ENCODE data around the gene GP1BA.
A peak's percentile ranks its signal among the peaks of the same experiment; 100 is the strongest.

Gene GP1BA

DNA sequence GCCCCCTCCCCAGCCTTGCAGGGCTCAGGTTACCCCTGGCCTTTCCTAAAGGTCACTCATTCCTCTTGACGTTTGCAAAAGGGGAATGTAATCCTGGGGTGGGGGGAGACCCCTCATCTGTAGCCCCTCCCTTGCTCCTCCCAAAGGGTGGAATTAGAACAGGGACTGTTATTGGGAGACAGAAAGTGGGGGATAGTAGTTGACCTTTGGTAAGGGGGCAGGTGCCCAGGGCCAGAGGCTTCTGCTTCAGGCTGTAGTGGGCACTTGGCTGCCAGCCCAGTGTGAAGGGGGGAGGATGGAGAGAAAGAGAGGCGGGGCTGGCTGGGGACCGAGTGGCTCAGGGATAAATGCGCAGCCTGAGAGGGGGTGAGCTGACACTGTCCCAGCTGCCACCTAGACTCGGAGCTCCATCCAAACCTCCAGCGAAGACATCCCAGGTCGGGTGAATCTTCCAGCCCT, 18.7 kb downstream of the GP1BA start, which contains the start of gene ENO3:
TSS of gene ENO3 (plus strand) at position 374 of the 459 bp plus-strand sequence. CDS start 711 bp downstream, outside the sequence.
- no peak for DNase-seq (ENCODE audit: low spot score)

DNA sequence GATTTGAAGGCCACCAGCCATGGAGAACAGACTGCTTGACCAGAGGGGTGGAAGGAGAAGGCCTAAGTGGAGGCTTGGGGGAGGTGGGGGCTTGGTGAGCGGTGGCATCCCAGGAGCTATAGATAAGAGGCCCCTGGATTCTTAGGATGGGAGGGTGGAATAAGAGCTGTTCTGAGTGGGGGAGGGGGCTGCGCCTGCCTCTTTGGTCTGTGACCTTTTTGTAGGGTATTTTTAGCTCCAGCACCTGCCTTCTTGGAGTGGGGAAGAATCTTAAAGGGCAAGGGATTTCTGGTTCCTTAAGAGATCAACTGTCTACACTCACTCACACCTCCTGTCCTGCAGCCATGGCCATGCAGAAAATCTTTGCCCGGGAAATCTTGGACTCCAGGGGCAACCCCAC, 19.4 kb downstream of the GP1BA start:
- no peak for DNase-seq (ENCODE audit: low spot score)

DNA sequence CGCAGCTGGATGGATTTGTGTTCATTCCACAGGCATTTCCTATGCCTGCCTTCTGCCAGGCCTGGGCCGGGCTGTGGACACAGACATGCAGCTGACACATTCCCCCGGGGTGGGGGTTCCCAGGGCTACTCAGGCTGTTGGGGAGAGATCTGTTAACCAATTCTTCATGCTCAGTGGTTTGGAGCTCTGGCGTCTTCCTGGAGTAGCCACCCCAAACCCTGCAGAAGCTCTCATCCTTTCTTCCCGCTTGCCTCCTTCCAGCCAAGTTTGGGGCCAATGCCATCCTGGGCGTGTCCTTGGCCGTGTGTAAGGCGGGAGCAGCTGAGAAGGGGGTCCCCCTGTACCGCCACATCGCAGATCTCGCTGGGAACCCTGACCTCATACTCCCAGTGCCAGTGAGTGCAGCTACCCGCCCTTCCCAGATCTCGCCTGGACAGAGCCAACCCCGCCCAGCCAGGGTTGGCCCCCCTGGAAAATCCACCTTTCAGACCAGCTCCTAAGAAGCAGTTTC, 21.4 kb downstream of the GP1BA start:
- no peak for DNase-seq (ENCODE audit: low spot score)

DNA sequence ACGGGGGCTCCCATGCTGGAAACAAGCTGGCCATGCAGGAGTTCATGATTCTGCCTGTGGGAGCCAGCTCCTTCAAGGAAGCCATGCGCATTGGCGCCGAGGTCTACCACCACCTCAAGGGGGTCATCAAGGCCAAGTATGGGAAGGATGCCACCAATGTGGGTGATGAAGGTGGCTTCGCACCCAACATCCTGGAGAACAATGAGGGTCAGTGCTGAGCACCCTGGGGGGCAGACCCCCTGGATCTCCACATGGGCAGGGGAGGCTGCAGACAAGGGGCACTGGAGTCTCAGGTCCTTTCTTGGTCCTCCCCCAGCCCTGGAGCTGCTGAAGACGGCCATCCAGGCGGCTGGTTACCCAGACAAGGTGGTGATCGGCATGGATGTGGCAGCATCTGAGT, 23.0 kb downstream of the GP1BA start:
- DNase-seq (ENCODE audit: low spot score), result no peak

DNA sequence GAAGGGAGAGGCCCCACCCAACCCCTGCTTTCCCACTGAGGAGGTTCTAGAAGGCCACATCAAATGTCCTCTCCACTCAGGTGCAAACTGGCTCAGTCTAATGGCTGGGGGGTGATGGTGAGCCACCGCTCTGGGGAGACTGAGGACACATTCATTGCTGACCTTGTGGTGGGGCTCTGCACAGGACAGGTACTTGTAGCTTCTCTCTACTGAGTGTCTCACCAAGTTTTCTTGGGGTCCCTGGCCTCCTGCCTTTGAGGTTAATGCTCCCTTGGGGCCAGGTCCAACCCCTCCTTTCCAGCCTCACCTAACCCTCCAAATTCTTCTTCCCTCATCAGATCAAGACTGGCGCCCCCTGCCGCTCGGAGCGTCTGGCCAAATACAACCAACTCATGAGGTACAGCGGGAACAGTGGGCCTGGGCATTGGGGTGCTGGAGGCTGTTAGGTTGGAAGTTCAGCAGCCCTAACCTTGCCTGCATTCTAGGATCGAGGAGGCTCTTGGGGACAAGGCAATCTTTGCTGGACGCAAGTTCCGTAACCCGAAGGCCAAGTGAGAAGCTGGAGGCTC, 24.5 kb downstream of the GP1BA start:
- DNase-seq (ENCODE audit: low spot score), result no peak

DNA sequence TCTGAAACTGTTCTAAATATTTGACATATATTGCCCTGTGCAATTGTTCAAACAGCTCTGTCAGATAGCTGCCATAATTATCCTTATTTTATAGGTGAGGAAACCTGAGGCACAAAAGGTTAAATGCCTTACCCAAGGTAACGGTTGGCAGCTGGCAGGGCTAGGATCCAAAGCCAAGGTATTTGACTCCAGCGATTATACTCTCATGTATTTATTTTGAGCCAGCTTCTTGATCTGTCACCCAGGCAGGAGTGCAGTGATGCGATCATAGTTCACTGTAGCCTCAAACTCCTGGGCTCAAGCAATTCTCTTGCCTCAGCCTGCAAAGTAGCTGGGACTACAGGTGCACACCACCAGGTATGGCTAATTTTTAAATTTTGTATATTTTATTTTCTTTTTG, 26.0 kb downstream of the GP1BA start:
- DNase-seq (ENCODE audit: low spot score), result no peak

DNA sequence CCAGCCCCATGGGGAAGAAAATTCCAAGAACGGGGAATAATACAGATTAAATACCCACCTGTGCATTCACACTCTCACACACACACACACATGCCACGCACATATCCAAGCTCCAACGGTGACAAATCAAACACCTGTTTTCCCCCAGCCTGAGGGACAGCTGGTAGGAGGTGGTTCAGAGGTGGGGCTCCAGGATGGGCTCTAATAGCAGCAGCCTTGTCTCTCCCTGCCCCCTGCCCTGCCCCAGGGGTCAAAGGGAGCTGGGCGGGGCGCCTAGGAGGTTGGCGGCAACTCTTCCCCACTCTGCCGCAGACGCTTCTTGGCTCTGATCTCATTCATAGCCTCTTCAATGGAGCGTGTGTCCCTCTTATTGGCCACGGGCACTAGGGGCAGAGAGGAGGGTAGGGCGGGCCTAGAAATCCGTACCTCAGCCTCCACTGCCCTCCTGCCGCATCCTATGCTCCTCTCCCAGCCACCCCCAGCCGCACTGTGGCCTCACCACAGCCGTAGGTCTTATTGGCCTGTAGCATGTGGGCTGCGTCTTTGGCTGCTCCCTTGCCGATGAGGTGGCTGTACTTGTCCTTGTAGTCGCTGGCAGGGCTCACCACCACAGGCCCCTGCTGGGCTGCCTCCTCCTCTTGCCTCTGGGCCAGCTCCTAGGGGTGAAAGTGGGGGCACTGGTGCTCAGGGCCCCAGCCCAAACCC, 27.3 kb downstream of the GP1BA start:
- no peak for DNase-seq (ENCODE audit: low spot score)

DNA sequence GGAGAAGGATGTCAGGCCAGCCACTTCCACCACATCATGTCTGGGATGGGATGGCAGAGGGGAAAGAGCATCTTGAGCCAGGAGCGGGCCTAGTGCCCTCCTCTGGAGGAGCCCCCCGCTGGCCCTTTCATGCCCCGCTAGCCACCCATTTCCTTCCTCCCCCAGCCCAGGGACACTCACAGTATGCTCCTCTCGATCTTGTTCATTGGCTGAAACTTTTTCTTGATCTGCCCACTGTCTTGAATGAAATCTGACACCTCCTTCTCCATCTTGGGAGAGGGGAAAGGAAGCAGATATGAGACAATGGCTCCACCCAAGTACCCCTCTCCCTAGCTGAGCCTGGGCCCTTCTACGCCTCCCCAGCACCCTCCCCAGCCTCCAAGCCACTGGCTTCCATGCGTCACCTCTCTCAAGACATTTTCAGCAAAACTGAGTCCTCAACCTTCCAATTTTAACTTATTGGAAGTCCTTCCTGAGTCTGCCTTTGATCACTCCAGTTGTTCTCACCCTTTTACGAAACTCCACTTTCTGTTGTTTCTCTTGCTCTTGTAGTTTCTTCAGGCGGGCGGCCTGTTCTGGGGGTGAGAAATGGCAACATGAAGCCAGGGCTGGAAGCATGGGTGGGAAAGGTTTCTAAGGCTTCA, 28.3 kb downstream of the GP1BA start:
- DNase-seq (ENCODE audit: low spot score), result no peak

DNA sequence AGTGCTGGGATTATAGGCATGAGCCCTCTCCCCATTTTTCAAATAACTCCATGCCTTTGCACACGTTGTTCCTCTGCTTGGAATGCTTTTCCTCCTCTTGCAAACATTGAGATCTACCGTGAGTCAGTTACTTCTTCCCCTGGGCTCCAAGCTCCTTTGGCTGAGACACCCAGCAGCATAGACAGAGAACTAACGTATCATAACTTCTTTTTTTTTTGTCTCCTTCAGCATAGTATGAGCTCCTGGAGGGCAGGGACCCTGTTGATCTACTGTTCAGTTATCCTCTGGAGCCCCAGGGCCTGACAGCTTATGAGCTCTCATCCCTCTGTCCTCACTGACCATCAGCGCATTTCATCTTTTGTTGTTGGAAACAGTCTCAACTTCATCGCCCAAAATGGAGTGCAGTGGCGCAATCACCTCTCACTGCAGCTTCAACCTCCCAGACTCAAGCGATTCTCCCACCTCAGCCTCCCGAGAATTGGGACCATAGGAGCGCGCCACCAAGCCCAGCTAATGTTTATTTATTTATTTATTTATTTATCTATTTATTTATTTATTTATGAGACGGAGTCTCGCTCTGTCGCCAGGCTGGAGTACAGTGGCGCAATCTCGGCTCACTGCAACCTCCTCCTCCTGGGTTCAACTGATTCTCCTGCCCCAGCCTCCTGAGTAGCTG, 33.4 kb downstream of the GP1BA start:
- no peak for DNase-seq (ENCODE audit: low spot score)

DNA sequence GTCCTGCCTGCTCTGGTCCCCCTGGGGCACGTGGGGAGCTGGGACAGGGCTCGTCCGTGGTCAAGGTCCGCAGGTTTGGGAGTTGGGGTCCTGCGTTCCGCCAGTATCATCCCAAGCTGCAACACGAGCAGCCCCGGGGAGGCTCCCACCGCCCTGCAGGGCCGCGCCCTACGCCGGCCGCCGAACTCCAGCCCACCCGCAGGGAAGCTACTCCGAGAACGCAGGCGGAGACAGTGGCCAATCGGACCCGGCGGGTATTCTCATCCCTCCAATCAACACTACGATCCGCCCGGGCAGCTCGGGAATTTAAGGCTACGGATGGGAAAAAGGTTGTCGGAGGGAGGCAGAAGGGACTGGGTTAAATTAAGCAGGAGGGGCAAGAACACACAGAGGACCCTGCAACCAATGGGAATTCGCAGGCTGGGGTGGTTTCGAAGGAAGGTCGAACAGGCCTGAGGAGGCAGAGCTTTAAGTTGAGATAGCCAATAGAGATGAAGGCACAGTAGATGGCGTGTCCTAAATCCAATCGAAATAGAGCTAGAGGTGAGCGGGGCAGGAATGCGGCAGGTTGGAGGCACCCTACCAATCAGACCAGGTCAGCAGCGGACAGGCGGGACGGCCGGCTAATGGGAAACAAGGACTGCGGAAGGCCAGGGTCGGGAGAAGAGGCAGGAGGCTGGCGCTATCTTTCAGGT, 34.9 kb downstream of the GP1BA start:
- peak; percentile 100 for DNase-seq (ENCODE audit: low spot score)

DNA sequence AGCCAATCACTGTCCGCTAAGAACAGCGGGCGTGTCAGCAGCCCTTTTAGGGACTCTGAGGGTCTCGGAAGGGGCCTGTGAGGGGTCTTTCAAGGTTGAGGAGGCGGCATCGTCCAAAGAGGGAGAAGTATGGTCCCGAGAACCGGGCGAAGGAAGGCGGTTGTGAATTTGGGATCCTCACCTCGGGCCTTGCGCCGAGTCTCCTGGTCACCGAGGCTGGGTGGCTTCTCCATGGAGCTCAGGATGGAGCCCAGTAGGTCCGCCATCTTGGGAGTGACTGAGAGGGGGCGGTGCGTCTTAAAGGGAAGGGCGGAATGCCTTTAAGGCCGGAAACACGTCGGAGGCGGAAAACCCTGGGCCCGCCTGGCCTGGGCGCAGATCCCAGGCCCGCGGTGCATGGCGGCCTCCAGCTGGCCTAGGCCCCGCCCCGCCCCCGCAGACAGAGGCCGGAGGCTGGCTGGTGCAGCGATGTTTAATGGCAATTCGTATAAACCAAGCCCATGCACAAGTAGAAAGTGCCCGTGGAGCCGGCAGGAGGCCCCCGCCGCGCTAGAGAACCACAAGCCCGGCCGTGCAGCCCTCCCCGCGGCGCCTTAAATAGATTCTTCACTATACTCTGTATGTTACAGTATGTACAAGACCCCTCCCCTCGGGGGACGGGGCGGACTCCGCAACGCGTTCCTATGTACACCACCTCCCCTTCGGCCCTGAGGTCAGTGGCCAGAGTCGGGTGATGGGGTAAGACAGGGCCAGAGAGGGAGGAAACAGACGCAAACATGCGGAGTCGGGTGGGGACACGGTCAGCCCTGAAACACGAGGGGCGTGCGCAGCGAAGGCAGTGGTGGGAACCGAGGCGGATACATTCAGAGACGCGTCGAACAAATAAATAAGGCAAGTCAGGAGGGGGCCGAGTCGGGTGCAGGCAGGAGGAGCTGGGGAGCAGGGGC, 35.7 kb downstream of the GP1BA start, which contains the start of gene SPAG7:
TSS of gene SPAG7 (minus strand) at position 279 of the 947 bp plus-strand sequence. CDS start at position 266, 13 bp downstream.
- DNase-seq (ENCODE audit: low spot score), result peak; percentile 97

DNA sequence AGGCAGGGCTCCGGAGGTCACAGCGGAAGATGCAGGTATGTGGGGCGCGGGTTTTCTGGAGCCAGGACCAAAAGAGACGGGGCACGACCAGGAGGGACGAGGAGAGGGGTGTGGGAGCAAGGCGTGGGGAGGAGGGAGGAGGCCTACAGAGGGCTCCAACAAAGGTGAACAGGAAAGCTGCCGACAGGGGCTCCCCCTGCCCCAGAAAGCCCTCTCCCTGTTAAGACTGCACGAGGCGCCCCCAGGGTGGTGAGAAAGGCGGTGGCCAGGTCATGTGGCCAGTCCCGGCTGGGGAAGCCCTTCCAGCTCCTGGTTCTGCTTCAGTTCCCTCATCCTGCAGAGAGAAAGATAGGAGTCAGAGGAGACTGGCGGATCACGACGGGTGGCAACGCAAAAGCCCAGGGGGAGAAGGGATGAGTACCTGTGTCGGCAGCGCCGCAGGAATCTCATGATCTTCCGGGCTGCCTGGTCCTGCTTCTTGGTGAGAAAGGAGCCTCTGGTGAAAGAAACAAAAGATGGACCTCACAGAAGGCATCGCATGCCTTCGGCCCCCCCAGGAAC, 36.5 kb downstream of the GP1BA start:
- DNase-seq (ENCODE audit: low spot score), result no peak

DNA sequence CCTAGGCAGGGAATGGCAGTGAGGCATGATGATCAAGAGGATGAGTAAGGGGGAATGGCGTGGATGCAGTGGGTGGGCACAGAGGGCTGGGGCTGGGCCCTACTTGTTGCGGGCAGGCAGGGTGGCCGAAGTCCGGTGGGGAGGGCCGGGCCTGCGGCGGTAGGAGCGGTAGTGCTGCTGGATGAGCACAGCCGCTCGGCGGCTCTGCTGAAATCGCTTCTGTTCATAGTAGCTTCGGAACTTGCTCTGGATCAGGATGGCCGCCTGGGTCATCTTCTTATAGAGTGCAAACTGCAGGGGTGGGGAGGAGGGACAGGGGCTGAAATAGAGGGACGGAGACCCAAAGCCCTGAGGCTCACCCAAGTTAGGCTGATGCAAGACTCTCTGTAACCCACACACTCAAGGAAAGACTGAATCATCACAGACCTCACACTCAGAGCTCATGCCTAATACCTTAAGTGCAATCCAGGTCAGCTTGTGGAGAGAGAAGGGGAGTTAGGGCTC, 37.0 kb downstream of the GP1BA start:
- peak; percentile 45 for DNase-seq (ENCODE audit: low spot score)

DNA sequence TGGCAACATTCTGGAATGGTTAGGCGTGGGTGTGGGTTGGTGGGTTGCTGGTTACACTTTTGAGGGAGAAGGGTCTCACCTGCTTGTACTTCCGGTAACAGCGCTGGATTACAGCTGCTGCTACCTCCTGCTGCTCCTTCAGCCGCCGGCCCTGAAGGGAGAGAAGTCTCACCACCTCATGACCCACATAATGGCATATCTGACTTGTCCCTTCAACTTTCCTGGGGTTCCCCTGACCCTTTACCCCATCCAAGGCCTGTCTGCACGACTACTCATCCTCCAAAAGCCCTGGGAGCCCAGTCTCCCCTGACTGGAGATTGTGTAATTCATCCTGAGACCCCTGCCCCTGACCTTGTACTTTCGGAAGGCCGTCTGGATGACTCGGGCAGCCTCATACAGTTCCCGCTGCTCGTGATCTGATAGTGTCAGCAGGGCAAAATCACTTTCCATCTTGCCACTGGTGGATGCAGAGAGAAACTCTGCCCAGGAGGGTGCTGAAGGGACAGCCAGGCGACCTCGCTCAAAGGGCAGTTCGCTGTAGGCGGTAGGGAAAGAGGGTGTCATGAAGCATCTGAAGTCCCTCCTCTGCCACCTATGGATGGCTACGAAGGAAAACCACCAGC, 37.6 kb downstream of the GP1BA start:
- DNase-seq (ENCODE audit: low spot score), result no peak

DNA sequence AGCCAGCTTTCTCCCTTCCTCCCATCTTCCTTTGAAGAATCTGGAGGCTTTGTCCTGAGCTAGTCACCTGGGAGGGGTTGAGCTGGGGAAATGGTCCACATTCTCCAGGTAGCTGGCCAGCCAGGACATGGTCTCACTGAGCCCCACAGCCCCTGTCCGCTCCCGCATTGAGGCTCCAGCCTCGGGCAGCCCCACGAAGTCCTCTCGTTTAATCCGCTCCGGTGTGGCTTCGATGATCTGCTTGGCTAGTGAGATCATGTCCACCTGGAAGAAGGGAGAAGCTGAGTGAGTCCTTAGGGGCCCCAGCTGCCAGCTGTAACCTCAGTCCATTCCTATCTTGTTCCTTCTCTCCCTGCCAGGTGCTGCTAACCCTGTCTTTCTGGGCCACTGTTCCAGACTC, 38.2 kb downstream of the GP1BA start:
- DNase-seq (ENCODE audit: low spot score), result no peak

DNA sequence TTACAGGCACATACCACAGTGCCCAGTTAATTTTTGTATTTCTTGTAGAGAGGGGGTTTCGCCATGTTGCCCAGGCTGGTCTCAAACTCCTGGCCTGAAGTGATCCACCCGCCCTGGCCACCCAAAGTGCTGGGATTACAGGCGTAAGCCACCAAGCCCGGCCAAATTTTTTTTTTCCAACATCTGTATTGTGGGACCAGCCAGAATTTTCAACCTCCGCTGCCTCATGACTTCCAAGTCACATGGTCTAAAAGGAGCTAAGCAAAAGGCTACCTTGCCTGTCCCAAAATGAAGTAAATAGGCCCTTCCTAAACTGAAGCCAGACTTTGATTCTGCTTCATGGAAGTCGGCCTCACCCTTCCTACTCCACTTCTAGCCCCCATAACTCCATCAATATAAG, 39.7 kb downstream of the GP1BA start:
- no peak for DNase-seq (ENCODE audit: low spot score)

DNA sequence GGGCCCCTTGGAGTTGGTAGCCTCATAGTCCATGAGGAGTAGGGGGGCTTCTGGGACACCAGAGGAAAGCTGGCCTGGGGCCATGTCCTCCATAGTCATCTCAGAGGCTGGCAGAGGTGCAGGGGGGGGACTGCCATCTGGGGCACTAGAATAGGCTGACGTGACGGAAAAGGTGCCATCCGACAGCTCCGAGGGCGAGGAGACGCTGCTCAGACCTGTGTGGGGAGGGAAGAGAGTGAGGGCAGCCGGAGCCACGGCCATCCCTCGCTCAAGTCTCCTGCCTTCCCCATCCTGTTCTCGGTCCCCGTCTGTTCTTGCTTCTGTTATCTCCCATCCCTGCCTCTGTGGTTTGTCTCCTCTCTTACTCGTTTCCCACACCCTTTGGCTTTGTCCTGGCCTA, 40.2 kb downstream of the GP1BA start:
- no peak for DNase-seq (ENCODE audit: low spot score)

DNA sequence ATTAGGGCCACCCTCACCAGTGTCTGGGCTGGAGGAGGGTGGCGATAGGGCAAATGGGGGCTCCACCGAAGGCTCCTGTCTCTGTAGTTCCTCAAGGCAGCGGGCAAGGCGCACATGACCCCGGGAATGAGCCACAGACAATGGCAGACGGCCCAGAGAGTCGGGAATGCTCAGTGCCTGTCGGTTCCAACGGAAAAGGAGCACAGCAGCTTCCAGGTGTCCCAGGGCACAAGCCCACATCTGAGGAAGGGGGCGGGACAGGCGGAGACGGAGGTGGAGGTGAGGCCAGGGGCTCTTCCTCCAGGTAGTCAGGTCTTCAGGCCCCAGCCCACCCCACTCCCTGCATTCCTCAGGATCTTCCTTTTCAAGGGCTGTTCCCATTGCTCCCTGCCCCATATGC, 40.7 kb downstream of the GP1BA start:
- no peak for DNase-seq (ENCODE audit: low spot score)

DNA sequence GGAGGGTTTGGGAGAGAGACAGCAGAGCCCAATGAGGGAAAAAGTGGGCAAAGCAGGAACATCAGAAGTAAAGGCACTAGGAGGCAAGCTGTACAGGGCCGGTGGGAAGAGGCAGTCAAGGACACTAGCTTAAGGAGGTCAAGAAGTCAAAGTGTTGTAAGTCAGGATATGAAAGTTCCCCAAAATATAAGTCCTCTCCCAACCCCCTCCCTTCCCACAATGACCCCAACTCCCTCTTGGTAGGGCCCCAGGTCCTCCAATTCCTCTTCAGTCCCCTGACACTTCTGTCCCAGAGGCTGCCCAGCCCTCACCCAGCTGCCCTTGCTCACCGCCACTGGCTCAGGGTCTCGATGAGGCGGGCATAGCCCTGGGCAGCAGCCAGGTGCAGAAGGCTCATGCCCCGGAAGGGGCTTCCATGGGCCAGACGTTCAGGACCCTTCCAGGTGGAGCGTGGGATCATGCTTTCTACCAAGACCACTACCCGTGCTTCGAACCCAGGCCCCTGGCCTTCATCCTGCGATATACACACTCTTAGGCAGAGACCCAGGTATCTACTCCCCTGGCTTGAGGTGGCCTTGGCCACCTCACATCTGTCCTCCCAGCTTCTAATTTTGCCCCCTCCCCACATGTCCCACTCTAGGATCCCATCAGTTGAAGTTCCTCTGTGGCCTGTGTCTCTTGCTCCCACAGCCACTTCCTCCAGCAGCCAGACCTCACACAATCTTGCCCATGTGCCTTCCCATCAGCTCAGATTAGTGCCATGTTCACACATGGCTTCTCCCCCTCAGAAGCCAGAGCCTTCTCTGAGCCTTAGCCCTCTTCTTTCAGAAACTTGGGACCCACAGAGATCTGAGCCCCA, 41.4 kb downstream of the GP1BA start:
- DNase-seq (ENCODE audit: low spot score), result no peak

All from putamen (tissue), 1 donor.